Suppressor macrophage (primary cell): ENCODE results near the gene SMPDL3A.
A peak's percentile ranks its signal among the peaks of the same experiment; 100 is the strongest.

Source experiments
- DNase-seq, 4 experiments: peaks; one replicate each; pipeline ENCODE4 v3.0.0-alpha.2; 2020 to 2022

SMPDL3A gene

GRCh38 chr6:122778302-122778701 is 10.8 kb upstream of the SMPDL3A start:
- no peak for DNase-seq

- DNase-seq: no peak
Measured at GRCh38 chr6:122778985-122779661, 9.9 kb upstream of the SMPDL3A start.

- DNase-seq: no peak
Measured at GRCh38 chr6:122779667-122780066, 9.4 kb upstream of the SMPDL3A start, which contains the start of gene FABP7. FABP7 (plus strand) TSS chr6:122779716; CDS start chr6:122779795, 79 bp downstream.

GRCh38 chr6:122780114-122780513 is 8.9 kb upstream of the SMPDL3A start:
- DNase-seq: no peak

- no peak for DNase-seq
Measured at GRCh38 chr6:122781716-122782115, 7.3 kb upstream of the SMPDL3A start.

- no peak for DNase-seq
Measured at GRCh38 chr6:122783401-122783800, 5.7 kb upstream of the SMPDL3A start.

GRCh38 chr6:122785891-122786290 is 3.2 kb upstream of the SMPDL3A start:
- DNase-seq: no peak

- no peak for DNase-seq
Measured at GRCh38 chr6:122787721-122788120, 1.3 kb upstream of the SMPDL3A start.

GRCh38 chr6:122788208-122788607 is 850 bp upstream of the SMPDL3A start:
- DNase-seq: no peak

- no peak for DNase-seq
Measured at GRCh38 chr6:122788663-122789181, 336 bp upstream of the SMPDL3A start.

- DNase-seq: peak in 1 of 4 experiments; percentile 17
Measured at GRCh38 chr6:122790028-122790422, 967 bp downstream of the SMPDL3A start.

GRCh38 chr6:122790423-122791309 is 1.6 kb downstream of the SMPDL3A start:
- DNase-seq: peak; percentile 79 to 98 (median 87)

GRCh38 chr6:122791310-122791679 is 2.2 kb downstream of the SMPDL3A start:
- DNase-seq: peak in 2 of 4 experiments; percentile 5 to 28

GRCh38 chr6:122792766-122793165 is 3.7 kb downstream of the SMPDL3A start:
- no peak for DNase-seq

GRCh38 chr6:122797537-122797936 is 8.5 kb downstream of the SMPDL3A start:
- no peak for DNase-seq

- no peak for DNase-seq
Measured at GRCh38 chr6:122798099-122798641, 9.1 kb downstream of the SMPDL3A start.

GRCh38 chr6:122799140-122799745 is 10.2 kb downstream of the SMPDL3A start:
- peak; percentile 7 to 37 (median 8) for DNase-seq

GRCh38 chr6:122799916-122800686 is 11.0 kb downstream of the SMPDL3A start:
- no peak for DNase-seq

GRCh38 chr6:122800906-122801305 is 11.8 kb downstream of the SMPDL3A start:
- DNase-seq: no peak

- no peak for DNase-seq
Measured at GRCh38 chr6:122801397-122801796, 12.3 kb downstream of the SMPDL3A start.

- no peak for DNase-seq
Measured at GRCh38 chr6:122803171-122803661, 14.2 kb downstream of the SMPDL3A start.

- DNase-seq: no peak
Measured at GRCh38 chr6:122804962-122805485, 16.0 kb downstream of the SMPDL3A start.
